GM23338 (cell line): ENCODE measurements around the gene APOBEC3A. TPM values are rescaled to one million over a fixed set of nuclear protein-coding genes. Genes with fewer than 3 reads are reported as not detected.

ENCODE experiments used
- ATAC-seq: fragments of 200-7000 bp; cut with Tn5 transposase; 3 replicates; pipeline ENCODE4 v1.9.1; 2020
- DNase-seq: peaks from one replicate; pipeline ENCODE4 v3.0.0-alpha.2; 2015; ENCODE audit warnings: low spot score
- H2AFZ ChIP-seq: fragments of 200-600 bp; sonication (generic); 2 replicates; pipeline ENCODE4 v1.8.0; 2016; ENCODE audit warnings: antibody characterized with exemption, mild to moderate bottlenecking, moderate library complexity
- H3F3A ChIP-seq: fragments of 200-600 bp; sonication (generic); replicated peaks from 2 replicates; pipeline ENCODE4 v1.8.0; 2017; ENCODE audit warnings: antibody characterized with exemption, mixed run types, low read depth
- H3K27ac ChIP-seq: fragments of 200-600 bp; sonication (generic); 2 replicates; pipeline ENCODE4 v1.6.1; 2016; ENCODE audit warnings: low read depth
- H3K27me3 ChIP-seq: fragments of 200-600 bp; sonication (generic); 2 replicates; pipeline ENCODE4 v1.8.0; 2016; ENCODE audit warnings: mild to moderate bottlenecking, mixed run types, moderate library complexity; ENCODE audit not compliant: insufficient read depth
- H3K36me3 ChIP-seq: fragments of 200-600 bp; sonication (generic); 2 replicates; pipeline ENCODE4 v1.8.0; 2016; ENCODE audit warnings: mild to moderate bottlenecking; ENCODE audit not compliant: insufficient read depth
- H3K4me1 ChIP-seq: fragments of 200-600 bp; sonication (generic); 2 replicates; pipeline ENCODE4 v1.8.0; 2016; ENCODE audit warnings: mild to moderate bottlenecking, moderate library complexity; ENCODE audit not compliant: insufficient read depth
- H3K4me2 ChIP-seq: fragments of 200-600 bp; sonication (generic); 2 replicates; pipeline ENCODE4 v1.7.1; 2017; ENCODE audit warnings: mixed run types
- H3K4me3 ChIP-seq: fragments of 200-600 bp; sonication (generic); 2 replicates; pipeline ENCODE4 v1.6.1; 2016; ENCODE audit warnings: mixed run types
- H3K79me2 ChIP-seq: fragments of 200-600 bp; sonication (generic); replicated peaks from 2 replicates; pipeline ENCODE4 v1.8.0; 2017; ENCODE audit warnings: mild to moderate bottlenecking; ENCODE audit not compliant: insufficient read depth
- H3K9me2 ChIP-seq: fragments of 200-600 bp; sonication (generic); 2 replicates; pipeline ENCODE4 v1.8.0; 2017; ENCODE audit not compliant: insufficient read depth
- H4K20me1 ChIP-seq: fragments of 200-600 bp; sonication (generic); replicated peaks from 2 replicates; pipeline ENCODE4 v1.8.0; 2017; ENCODE audit warnings: mild to moderate bottlenecking; ENCODE audit not compliant: insufficient read depth
- H3K27ac Mint-ChIP-seq: 2 replicates; pipeline ENCODE4 v1.8.0; 2020; ENCODE audit warnings: inconsistent platforms, mild to moderate bottlenecking, moderate library complexity, mixed read lengths
- H3K27me3 Mint-ChIP-seq: 3 replicates; pipeline ENCODE4 v1.8.0; 2022; ENCODE audit warnings: low read depth, mild to moderate bottlenecking, moderate library complexity, mixed read lengths, inconsistent platforms; ENCODE audit not compliant: insufficient read depth, poor library complexity
- H3K36me3 Mint-ChIP-seq: 3 replicates; pipeline ENCODE4 v1.8.0; 2021; ENCODE audit warnings: low read depth, mild to moderate bottlenecking, inconsistent platforms, moderate library complexity, mixed read lengths
- H3K4me1 Mint-ChIP-seq: 3 replicates; pipeline ENCODE4 v1.8.0; 2020; ENCODE audit warnings: mild to moderate bottlenecking, inconsistent platforms, mixed read lengths
- H3K4me3 Mint-ChIP-seq: 3 replicates; pipeline ENCODE4 v1.8.0; 2021; ENCODE audit warnings: moderate library complexity, mild to moderate bottlenecking, inconsistent platforms, mixed read lengths
- H3K9me3 Mint-ChIP-seq: 3 replicates; pipeline ENCODE4 v1.8.0; 2020; ENCODE audit warnings: moderate library complexity, mild to moderate bottlenecking, inconsistent platforms, mixed read lengths
- CREB1 ChIP-seq: fragments of 250-450 bp; sonication (Bioruptor Pico); IDR thresholded peaks from 2 replicates; pipeline ENCODE4 v1.5.0; 2020; ENCODE audit warnings: low read depth, mild to moderate bottlenecking, moderate library complexity
- EZH2 ChIP-seq: fragments of 200-600 bp; sonication (generic); IDR thresholded peaks from one replicate; pipeline ENCODE4 v1.8.0; 2017; ENCODE audit warnings: antibody characterized with exemption, mild to moderate bottlenecking, low read depth; ENCODE audit not compliant: unreplicated experiment
- EZH2phosphoT487 ChIP-seq: fragments of 200-600 bp; sonication (generic); IDR thresholded peaks from one replicate; pipeline ENCODE4 v1.8.1; 2018; ENCODE audit warnings: antibody characterized with exemption; ENCODE audit not compliant: unreplicated experiment
- JUNB ChIP-seq: IDR thresholded peaks from one replicate; pipeline ENCODE4 v1.6.1; 2016; ENCODE audit warnings: antibody characterized with exemption; ENCODE audit not compliant: unreplicated experiment
- NANOG ChIP-seq: IDR thresholded peaks from 2 replicates; pipeline ENCODE4 v1.6.1; 2016; ENCODE audit warnings: antibody characterized with exemption, borderline replicate concordance
- POLR2AphosphoS5 ChIP-seq: IDR thresholded peaks from 2 replicates; pipeline ENCODE4 v1.6.1; 2016; ENCODE audit warnings: antibody characterized with exemption, low read depth
- STAT1 ChIP-seq: IDR thresholded peaks from one replicate; pipeline ENCODE4 v1.6.1; 2016; ENCODE audit warnings: antibody characterized with exemption; ENCODE audit not compliant: unreplicated experiment
- ZNF114 ChIP-seq: fragments of 250-450 bp; sonication (Bioruptor Pico); IDR thresholded peaks from 2 replicates; pipeline ENCODE4 v1.5.0; 2020; ENCODE audit warnings: mild to moderate bottlenecking, moderate library complexity
- ZNF331 ChIP-seq: fragments of 250-450 bp; sonication (Bioruptor Pico); IDR thresholded peaks from 2 replicates; pipeline ENCODE4 v1.5.0; 2020; ENCODE audit warnings: low read depth, mild to moderate bottlenecking, moderate library complexity
- ZNF462 ChIP-seq: fragments of 250-450 bp; sonication (Bioruptor Pico); IDR thresholded peaks from 2 replicates; pipeline ENCODE4 v1.5.0; 2020; ENCODE audit warnings: mild to moderate bottlenecking, moderate library complexity
- polyA plus RNA-seq: library from polyadenylated mRNA; unstranded; fragments of >200 nt; fragmentation: Nextera tagmentation; extraction: Ambion mirVana; gene quantifications from 2 replicates; pipeline ENCODE4 v1.2.1, GENCODE V29; 2016
- total RNA-seq: library from RNA; depleted of rRNA; stranded (reverse); fragments of >200 nt; shearing (Covaris generic); gene quantifications from 2 replicates; pipeline ENCODE4 v1.2.3, GENCODE V29; 2014
- TF ChIP-seq, protein P1 (sequence below): IDR thresholded peaks from 2 replicates; pipeline ENCODE4 v1.6.1; 2016; ENCODE audit warnings: antibody characterized with exemption
- TF ChIP-seq, protein P2 (sequence below), 2 experiments: fragments of 200-600 bp in 1 of 2; sonication (generic) in 1 of 2; conservative IDR thresholded peaks; 2 replicates each; pipeline versions ENCODE4 v1.5.1 to v1.6.1; 2016 to 2017; ENCODE audit warnings: antibody characterized with exemption in 2 of 2, low read depth in 2 of 2, mild to moderate bottlenecking in 2 of 2, moderate library complexity in 1 of 2
- TF ChIP-seq, protein P3 (sequence below): IDR thresholded peaks from one replicate; pipeline ENCODE4 v1.6.1; 2018; ENCODE audit warnings: antibody characterized with exemption; ENCODE audit not compliant: unreplicated experiment

APOBEC3A gene
- total and polyA plus RNA-seq, 2 experiments from 2014 or later: 0.21 TPM; not detected in 1

- no peaks in the 10 kb centered on the region for H3K9me2 ChIP-seq
- H2AFZ ChIP-seq: no peak overlapping the region
- H3K27me3 ChIP-seq: no peaks in the 10 kb centered on the region
- peaks cover 6% of the 10 kb centered on the region for H3K27me3 Mint-ChIP-seq
- H3K9me3 Mint-ChIP-seq: no peaks in the 10 kb centered on the region; the same call in 2 of the 3 replicates
- H3K27ac Mint-ChIP-seq: no peak overlapping the region
- DNase-seq: no peak
- H3F3A ChIP-seq: no peaks in the 10 kb centered on the region
- no peaks in the 10 kb centered on the region; the same call in 1 of the 2 replicates for H3K4me1 ChIP-seq
- no peak overlapping the region for H3K4me3 ChIP-seq
- no peak overlapping the region for H3K27ac ChIP-seq
- no peaks in the 10 kb centered on the region for H3K79me2 ChIP-seq
- H3K4me1 Mint-ChIP-seq: peaks cover 10% of the 10 kb centered on the region
- no peaks in the 10 kb centered on the region for H3K36me3 ChIP-seq
- ATAC-seq: no peak
- no peak for TF ChIP-seq ZNF114
- no peak for TF ChIP-seq ZNF331 (CRISPR knock-in tag)
- no peak for TF ChIP-seq EZH2
- no peak for TF ChIP-seq EZH2phosphoT487
- no peak for TF ChIP-seq POLR2AphosphoS5
- TF ChIP-seq, protein P1, sequence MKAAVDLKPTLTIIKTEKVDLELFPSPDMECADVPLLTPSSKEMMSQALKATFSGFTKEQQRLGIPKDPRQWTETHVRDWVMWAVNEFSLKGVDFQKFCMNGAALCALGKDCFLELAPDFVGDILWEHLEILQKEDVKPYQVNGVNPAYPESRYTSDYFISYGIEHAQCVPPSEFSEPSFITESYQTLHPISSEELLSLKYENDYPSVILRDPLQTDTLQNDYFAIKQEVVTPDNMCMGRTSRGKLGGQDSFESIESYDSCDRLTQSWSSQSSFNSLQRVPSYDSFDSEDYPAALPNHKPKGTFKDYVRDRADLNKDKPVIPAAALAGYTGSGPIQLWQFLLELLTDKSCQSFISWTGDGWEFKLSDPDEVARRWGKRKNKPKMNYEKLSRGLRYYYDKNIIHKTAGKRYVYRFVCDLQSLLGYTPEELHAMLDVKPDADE: no peak
- TF ChIP-seq, protein P2, sequence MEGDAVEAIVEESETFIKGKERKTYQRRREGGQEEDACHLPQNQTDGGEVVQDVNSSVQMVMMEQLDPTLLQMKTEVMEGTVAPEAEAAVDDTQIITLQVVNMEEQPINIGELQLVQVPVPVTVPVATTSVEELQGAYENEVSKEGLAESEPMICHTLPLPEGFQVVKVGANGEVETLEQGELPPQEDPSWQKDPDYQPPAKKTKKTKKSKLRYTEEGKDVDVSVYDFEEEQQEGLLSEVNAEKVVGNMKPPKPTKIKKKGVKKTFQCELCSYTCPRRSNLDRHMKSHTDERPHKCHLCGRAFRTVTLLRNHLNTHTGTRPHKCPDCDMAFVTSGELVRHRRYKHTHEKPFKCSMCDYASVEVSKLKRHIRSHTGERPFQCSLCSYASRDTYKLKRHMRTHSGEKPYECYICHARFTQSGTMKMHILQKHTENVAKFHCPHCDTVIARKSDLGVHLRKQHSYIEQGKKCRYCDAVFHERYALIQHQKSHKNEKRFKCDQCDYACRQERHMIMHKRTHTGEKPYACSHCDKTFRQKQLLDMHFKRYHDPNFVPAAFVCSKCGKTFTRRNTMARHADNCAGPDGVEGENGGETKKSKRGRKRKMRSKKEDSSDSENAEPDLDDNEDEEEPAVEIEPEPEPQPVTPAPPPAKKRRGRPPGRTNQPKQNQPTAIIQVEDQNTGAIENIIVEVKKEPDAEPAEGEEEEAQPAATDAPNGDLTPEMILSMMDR (conservative IDR thresholded peaks at IDR 0.05; ENCODE audit: low read depth in 2 of 2): no peak
- TF ChIP-seq STAT1: no peak
- no peak for TF ChIP-seq NANOG
- TF ChIP-seq, protein P3, sequence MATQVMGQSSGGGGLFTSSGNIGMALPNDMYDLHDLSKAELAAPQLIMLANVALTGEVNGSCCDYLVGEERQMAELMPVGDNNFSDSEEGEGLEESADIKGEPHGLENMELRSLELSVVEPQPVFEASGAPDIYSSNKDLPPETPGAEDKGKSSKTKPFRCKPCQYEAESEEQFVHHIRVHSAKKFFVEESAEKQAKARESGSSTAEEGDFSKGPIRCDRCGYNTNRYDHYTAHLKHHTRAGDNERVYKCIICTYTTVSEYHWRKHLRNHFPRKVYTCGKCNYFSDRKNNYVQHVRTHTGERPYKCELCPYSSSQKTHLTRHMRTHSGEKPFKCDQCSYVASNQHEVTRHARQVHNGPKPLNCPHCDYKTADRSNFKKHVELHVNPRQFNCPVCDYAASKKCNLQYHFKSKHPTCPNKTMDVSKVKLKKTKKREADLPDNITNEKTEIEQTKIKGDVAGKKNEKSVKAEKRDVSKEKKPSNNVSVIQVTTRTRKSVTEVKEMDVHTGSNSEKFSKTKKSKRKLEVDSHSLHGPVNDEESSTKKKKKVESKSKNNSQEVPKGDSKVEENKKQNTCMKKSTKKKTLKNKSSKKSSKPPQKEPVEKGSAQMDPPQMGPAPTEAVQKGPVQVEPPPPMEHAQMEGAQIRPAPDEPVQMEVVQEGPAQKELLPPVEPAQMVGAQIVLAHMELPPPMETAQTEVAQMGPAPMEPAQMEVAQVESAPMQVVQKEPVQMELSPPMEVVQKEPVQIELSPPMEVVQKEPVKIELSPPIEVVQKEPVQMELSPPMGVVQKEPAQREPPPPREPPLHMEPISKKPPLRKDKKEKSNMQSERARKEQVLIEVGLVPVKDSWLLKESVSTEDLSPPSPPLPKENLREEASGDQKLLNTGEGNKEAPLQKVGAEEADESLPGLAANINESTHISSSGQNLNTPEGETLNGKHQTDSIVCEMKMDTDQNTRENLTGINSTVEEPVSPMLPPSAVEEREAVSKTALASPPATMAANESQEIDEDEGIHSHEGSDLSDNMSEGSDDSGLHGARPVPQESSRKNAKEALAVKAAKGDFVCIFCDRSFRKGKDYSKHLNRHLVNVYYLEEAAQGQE: no peak
- no peak for TF ChIP-seq CREB1 (CRISPR knock-in tag)
- TF ChIP-seq ZNF462 (CRISPR knock-in tag): no peak
- no peak for TF ChIP-seq JUNB
- no peaks in the 10 kb centered on the region for H3K36me3 Mint-ChIP-seq
- no peak overlapping the region for H3K4me2 ChIP-seq
- H3K4me3 Mint-ChIP-seq: no peak overlapping the region
- peaks cover 3% of the 10 kb centered on the region; the same call in 1 of the 2 replicates for H4K20me1 ChIP-seq
Measured at GRCh38 chr22:38942702-38943101, 14.7 kb upstream of the APOBEC3A start.
